CD4-positive, alpha-beta T cell (primary cell): ENCODE measurements around the gene NABP2. TPM values are rescaled to one million over a fixed set of nuclear protein-coding genes. Genes with fewer than 3 reads are reported as not detected.

Experiments
- ATAC-seq: fragments of 200-7000 bp; cut with Tn5 transposase; one replicate; pipeline ENCODE4 v1.10.0; 2022; ENCODE audit warnings: mild to moderate bottlenecking; ENCODE audit not compliant: poor library complexity
- CTCF ChIA-PET: fragments of 350-600 bp; sonication (Branson Sonifier 250); formaldehyde crosslinking; loops from one replicate; lab custom pipeline; 2021; ENCODE audit warnings: antibody characterized with exemption, inconsistent platforms; lab: Charles Lee
- POLR2A ChIA-PET: fragments of 350-600 bp; sonication (Branson Sonifier 250); formaldehyde crosslinking; loops from one replicate; lab custom pipeline; 2021; ENCODE audit warnings: antibody characterized with exemption, inconsistent platforms; lab: Charles Lee
- DNase-seq, 14 experiments: peaks; one replicate each; pipeline ENCODE4 v3.0.0-alpha.2; 2013 to 2020; ENCODE audit warnings: mixed read lengths in 2 of 14
- H3K27ac ChIP-seq, 2 donors: one replicate each; pipeline versions ENCODE4 v1.5.1 to v1.7.0; 2013; ENCODE audit warnings: low read length in 2 of 2, low read depth in 1 of 2, mild to moderate bottlenecking in 1 of 2
- H3K27me3 ChIP-seq, 2 experiments: 1 replicate in 1 of 2; 2 replicates in 1 of 2; pipeline versions ENCODE4 v1.6.1 to v1.7.0; 2013; ENCODE audit warnings: low read length in 2 of 2, control low read depth in 1 of 2, mild to moderate bottlenecking in 1 of 2, moderate library complexity in 1 of 2; ENCODE audit not compliant: insufficient read depth in 2 of 2, control insufficient read depth in 1 of 2
- H3K36me3 ChIP-seq: one replicate; pipeline ENCODE4 v1.6.1; 2013; ENCODE audit warnings: low read length, control low read depth; ENCODE audit not compliant: insufficient read depth
- H3K4me1 ChIP-seq: one replicate; pipeline ENCODE4 v1.6.1; 2013; ENCODE audit warnings: low read length, control low read depth; ENCODE audit not compliant: insufficient read depth
- H3K4me3 ChIP-seq: one replicate; pipeline ENCODE4 v1.5.1; 2013; ENCODE audit warnings: mild to moderate bottlenecking, low read length, moderate library complexity
- H3K9me3 ChIP-seq, 2 experiments: 1 replicate in 1 of 2; 2 replicates in 1 of 2; pipeline versions ENCODE4 v1.6.1 to v1.7.0; 2013; ENCODE audit warnings: low read length in 2 of 2, mild to moderate bottlenecking in 2 of 2, control low read depth in 1 of 2, moderate library complexity in 1 of 2; ENCODE audit not compliant: control insufficient read depth in 1 of 2, insufficient read depth in 1 of 2
- H3K27ac Mint-ChIP-seq: one replicate; pipeline ENCODE4 v1.8.0; 2020; ENCODE audit warnings: mixed read lengths
- H3K27me3 Mint-ChIP-seq: one replicate; pipeline ENCODE4 v1.8.0; 2021; ENCODE audit warnings: mixed read lengths
- H3K36me3 Mint-ChIP-seq: one replicate; pipeline ENCODE4 v1.8.0; 2021; ENCODE audit warnings: low read depth, mixed read lengths
- H3K4me1 Mint-ChIP-seq: one replicate; pipeline ENCODE4 v1.8.0; 2021; ENCODE audit warnings: low read depth, mixed read lengths
- H3K4me3 Mint-ChIP-seq: one replicate; pipeline ENCODE4 v1.8.0; 2020; ENCODE audit warnings: mild to moderate bottlenecking, mixed read lengths
- H3K9me3 Mint-ChIP-seq: one replicate; pipeline ENCODE4 v1.8.0; 2020; ENCODE audit warnings: mixed read lengths
- intact Hi-C, 2 experiments: fragments of 100-400 bp; cut with DNase I in 1 of 2; cut with micrococcal nuclease in 1 of 2; formaldehyde crosslinking; loops; one replicate each; pipeline versions ENCODE4 v1.15.1 to v1.9.0; 2023 to 2025; cut with DNase I, micrococcal nuclease
- total RNA-seq, 174 experiments: library from RNA in 2 of 174; stranded (reverse) in 2 of 174; gene quantifications; one replicate each; pipeline ENCODE4 v1.2.3 and lab custom pipeline; 2021 to 2026
- TF ChIP-seq, protein P1 (sequence below): fragments of 200-600 bp; IDR thresholded peaks from one replicate; pipeline ENCODE4 v1.8.0; 2022; ENCODE audit warnings: antibody characterized with exemption, mild to moderate bottlenecking

Gene NABP2
- total RNA-seq, 2 experiments from 2014 or later = 7.6 to 9.1 TPM

DNA sequence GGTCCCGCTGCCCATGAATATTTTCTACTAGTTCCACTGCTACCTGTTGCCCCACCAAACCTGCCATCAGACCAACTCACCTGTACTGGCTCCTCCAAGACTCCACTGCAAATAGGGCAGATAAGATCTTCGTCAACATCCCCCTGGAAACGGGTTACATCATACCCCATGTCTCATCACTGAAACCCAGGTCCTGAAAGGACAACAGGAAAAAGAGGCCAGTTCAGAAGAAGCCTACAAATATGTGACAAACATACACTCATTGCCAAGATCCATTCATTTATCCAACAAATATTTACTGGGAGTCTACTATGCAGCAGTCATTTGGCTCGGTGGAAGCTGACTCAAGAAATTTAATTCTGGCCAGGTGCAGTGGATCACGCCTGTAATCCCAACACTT is 10.3 kb upstream of the NABP2 start:
- DNase-seq = no peak
- intact Hi-C loops = no loop called here
- Histone ChIP-seq H3K27me3 (no peaks in the 10 kb centered on the region), H3K4me3 (no peak overlapping the region), H3K36me3 (peaks cover 66% of the 10 kb centered on the region), H3K9me3 (no peaks in the 10 kb centered on the region), H3K27ac (no peak overlapping the region), H3K4me1 (no peaks in the 10 kb centered on the region)
- ATAC-seq = no peak
- ChIA-PET CTCF (no interaction called here), POLR2A (interaction anchor here (1.1 kb wide), 1 partner anchor 146 kb away, joined by 3 read pairs; the partner anchor contains the start of gene STAT2)
- Mint-ChIP-seq H3K27ac (no peak overlapping the region), H3K4me3 (no peak overlapping the region), H3K27me3 (no peaks in the 10 kb centered on the region), H3K9me3 (no peaks in the 10 kb centered on the region), H3K36me3 (peaks cover 66% of the 10 kb centered on the region), H3K4me1 (peaks cover 12% of the 10 kb centered on the region)
- TF ChIP-seq, protein P1, sequence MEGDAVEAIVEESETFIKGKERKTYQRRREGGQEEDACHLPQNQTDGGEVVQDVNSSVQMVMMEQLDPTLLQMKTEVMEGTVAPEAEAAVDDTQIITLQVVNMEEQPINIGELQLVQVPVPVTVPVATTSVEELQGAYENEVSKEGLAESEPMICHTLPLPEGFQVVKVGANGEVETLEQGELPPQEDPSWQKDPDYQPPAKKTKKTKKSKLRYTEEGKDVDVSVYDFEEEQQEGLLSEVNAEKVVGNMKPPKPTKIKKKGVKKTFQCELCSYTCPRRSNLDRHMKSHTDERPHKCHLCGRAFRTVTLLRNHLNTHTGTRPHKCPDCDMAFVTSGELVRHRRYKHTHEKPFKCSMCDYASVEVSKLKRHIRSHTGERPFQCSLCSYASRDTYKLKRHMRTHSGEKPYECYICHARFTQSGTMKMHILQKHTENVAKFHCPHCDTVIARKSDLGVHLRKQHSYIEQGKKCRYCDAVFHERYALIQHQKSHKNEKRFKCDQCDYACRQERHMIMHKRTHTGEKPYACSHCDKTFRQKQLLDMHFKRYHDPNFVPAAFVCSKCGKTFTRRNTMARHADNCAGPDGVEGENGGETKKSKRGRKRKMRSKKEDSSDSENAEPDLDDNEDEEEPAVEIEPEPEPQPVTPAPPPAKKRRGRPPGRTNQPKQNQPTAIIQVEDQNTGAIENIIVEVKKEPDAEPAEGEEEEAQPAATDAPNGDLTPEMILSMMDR = no peak

DNA sequence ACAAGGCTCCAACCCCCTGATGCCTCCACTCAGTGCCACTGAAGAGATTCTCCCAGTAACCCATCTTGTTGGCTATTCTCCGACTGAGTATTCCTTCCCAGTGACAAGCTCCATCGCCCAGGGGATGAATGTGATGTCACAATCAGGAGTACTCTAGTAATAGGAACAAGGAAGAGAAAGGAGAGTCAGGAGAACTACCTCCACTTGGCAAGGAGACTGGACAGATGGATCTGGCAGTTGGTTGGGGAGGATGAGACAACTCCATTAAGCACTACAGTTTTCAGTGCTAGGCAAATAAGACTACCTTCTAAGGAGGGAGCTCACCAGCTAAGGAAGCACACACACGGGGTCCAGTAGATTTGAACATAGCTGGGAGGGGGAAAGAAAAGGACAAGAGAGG is 7.7 kb upstream of the NABP2 start:
- Histone ChIP-seq H3K36me3 (peaks cover 47% of the 10 kb centered on the region), H3K27me3 (no peaks in the 10 kb centered on the region), H3K27ac (no peak overlapping the region), H3K4me3 (no peak overlapping the region), H3K9me3 (no peaks in the 10 kb centered on the region), H3K4me1 (peaks cover 19% of the 10 kb centered on the region)
- no peak overlapping the region for H3K4me3 Mint-ChIP-seq
- H3K4me1 Mint-ChIP-seq = peaks cover 24% of the 10 kb centered on the region
- ATAC-seq = no peak
- CTCF ChIA-PET = no interaction called here
- TF ChIP-seq, protein P1 = no peak
- no peaks in the 10 kb centered on the region for H3K9me3 Mint-ChIP-seq
- no peak for DNase-seq
- intact Hi-C loops = no loop called here
- POLR2A ChIA-PET = no interaction called here
- no peak overlapping the region for H3K27ac Mint-ChIP-seq
- no peaks in the 10 kb centered on the region for H3K27me3 Mint-ChIP-seq
- H3K36me3 Mint-ChIP-seq = peaks cover 57% of the 10 kb centered on the region

DNA sequence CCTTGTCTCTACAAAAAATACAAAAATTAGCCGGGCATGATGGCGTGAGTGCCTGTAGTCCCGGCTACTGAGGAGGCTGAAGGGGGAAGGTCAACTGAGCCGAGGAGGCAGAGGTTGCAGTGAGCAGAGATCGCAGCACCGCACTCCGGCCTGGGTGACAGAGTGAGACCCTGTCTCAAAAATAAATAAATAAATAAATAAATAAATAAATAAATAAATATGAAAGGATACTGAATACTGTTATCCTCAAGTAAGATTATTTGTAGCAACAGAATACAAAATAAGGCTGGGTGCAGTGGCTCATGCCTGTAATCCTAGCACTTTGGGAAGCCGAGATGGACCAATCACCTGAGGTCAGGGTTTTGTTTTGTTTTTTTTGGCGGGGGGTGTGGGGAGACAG is 4.3 kb upstream of the NABP2 start:
- H3K36me3 ChIP-seq = peaks cover 15% of the 10 kb centered on the region
- intact Hi-C loops = loop anchor here (5.0 to 10.0 kb wide), 2 partner anchors 37 to 175 kb away; partner anchors contain the start of genes ANKRD52 (in 1 of the 2) and RPS26 (in 1 of the 2)
- Mint-ChIP-seq H3K27ac (peak overlapping the region; percentile 100), H3K27me3 (no peaks in the 10 kb centered on the region), H3K36me3 (peaks cover 34% of the 10 kb centered on the region), H3K4me3 (peak overlapping the region; percentile 23), H3K4me1 (peaks cover 51% of the 10 kb centered on the region), H3K9me3 (no peaks in the 10 kb centered on the region)
- ChIA-PET POLR2A (interaction anchor here (0.9 to 4.1 kb wide), 3 partner anchors 15 to 101 kb away, joined by 3 to 62 read pairs (median 34); partner anchors contain the start of genes ESYT1 and ZC3H10), CTCF (interaction anchor here (1.2 to 4.8 kb wide), 3 partner anchors 14 to 30 kb away, joined by 3 to 31 read pairs (median 26); partner anchors contain the start of gene SMARCC2)
- no peak overlapping the region for H3K27ac ChIP-seq
- DNase-seq (no peak), ATAC-seq (no peak)
- H3K4me3 ChIP-seq = no peak overlapping the region
- TF ChIP-seq, protein P1 = no peak
- no peaks in the 10 kb centered on the region for H3K27me3 ChIP-seq
- no peaks in the 10 kb centered on the region for H3K9me3 ChIP-seq
- H3K4me1 ChIP-seq = peaks cover 50% of the 10 kb centered on the region
